Islet precursor cell (in vitro differentiated cells): ENCODE data around the gene GPR26.

Experiments
- DNase-seq: peaks from one replicate; pipeline ENCODE4 v3.0.0-alpha.2; 2018

Gene GPR26

DNA sequence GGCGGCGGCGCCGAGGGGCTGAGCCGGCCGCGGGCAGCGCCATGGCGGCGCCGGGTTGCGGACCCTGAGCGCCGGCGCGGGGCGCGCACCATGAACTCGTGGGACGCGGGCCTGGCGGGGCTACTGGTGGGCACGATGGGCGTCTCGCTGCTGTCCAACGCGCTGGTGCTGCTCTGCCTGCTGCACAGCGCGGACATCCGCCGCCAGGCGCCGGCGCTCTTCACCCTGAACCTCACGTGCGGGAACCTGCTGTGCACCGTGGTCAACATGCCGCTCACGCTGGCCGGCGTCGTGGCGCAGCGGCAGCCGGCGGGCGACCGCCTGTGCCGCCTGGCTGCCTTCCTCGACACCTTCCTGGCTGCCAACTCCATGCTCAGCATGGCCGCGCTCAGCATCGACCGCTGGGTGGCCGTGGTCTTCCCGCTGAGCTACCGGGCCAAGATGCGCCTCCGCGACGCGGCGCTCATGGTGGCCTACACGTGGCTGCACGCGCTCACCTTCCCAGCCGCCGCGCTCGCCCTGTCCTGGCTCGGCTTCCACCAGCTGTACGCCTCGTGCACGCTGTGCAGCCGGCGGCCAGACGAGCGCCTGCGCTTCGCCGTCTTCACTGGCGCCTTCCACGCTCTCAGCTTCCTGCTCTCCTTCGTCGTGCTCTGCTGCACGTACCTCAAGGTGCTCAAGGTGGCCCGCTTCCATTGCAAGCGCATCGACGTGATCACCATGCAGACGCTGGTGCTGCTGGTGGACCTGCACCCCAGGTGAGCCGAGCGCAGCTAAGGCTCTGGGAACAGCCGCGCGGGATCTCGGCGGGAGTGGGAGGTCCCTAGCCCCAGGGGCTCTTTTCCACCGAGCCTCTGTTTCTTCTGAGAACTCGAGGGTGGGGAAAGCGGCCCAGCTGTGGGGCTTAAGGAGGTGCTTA, at the start of gene GPR26:
Gene GPR26, plus strand, starts transcription at position 38 of the 919 bp plus-strand sequence. Its CDS starts 53 bp downstream, at position 91.
- peak; percentile 74 for DNase-seq

DNA sequence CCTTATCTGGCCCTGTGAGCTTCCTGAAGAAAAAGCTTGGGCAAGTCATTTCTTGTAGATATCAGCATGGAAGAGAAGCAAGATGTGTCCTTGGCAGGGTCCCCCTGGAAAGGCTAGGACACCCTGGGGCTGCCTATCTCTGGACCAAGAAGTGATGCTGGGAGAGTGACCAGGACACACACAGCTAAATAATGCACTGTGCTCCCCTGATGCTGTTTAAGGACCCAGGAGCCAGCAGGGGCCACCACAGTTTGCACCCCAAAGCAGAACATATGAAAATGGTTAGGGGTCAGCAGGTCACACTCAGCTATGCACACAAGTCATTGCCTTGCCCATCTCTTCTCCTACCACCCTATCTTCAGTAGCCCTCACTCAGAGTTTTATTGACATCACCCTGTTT, 47.9 kb upstream of the GPR26 start:
- no peak for DNase-seq

DNA sequence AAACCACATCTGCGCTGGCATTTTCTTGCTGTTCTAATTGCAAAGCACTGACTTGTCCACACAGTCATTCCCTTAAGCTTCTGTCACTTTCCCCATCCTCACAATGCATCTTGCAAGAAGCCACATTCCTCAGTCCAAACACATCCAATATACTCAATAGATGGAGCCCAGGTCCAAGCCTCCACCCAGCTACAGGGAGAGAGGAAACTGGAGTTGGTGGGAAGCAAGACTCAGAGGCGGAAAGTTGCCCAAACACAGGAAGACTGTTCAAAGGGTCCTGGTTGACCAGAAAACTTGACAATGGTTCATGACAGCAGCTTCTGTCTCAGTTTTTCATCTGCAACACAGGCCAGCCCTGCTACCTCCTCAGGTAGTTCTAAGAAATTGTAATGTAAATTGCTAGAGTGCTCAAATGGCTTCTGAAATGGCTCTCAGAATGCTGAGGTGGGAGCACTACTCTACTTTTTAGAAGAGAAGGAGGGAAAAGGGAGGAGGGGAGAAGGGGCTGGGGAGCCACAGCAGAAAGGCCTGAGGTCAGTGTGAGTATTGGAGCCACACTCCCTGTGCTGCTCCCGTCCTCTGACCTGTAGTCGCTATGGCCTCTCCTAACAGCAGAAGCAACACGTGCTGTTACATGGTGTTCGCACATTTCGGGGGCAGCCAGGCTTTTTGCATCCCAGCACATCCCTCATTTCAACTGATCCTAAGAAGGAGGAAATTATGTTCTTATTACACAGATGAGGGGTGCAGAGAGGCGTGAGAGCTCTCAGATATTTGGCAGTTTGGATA, 46.9 kb upstream of the GPR26 start:
- no peak for DNase-seq

GRCh38 chr10:123620621-123621020, 45.5 kb upstream of the GPR26 start:
- no peak for DNase-seq

DNA sequence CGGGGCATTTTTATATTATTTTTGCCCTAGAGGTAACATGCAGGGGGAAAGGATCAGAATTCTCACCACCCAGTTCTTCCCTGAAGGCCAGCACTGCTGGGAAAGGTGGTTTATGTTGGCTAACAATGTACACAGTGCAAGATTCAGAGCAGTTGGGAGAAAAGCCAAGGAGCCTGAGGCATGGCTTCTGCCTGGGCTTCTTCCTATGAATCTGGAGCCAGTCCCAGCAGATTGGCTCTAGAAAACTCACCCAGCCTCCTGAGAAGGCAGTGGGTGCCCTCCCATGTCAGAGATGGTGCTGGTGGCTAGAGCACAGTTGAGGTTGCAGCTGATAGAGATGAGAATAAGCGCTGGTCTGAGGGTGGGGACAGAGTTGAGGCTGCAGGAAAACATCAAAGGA, 44.7 kb upstream of the GPR26 start:
- no peak for DNase-seq

DNA sequence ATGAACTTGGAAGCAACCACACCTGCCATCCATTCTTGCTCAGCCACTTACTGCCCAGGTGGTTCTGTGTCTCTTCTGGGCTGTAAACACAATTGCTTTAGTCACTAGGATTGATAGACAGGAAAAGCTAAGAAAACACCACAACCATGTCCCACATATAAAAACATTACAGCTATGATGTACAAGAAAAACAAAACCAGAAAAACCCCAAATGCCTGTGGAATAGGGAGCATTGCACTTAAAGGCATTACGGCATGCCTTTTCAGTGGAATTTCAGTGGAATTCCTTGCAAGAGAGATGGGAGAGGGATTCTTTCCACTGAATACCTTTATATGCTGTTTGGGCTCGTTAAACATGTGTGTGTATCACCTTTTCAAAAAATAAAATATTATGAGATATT, 44.2 kb upstream of the GPR26 start:
- DNase-seq = no peak

DNA sequence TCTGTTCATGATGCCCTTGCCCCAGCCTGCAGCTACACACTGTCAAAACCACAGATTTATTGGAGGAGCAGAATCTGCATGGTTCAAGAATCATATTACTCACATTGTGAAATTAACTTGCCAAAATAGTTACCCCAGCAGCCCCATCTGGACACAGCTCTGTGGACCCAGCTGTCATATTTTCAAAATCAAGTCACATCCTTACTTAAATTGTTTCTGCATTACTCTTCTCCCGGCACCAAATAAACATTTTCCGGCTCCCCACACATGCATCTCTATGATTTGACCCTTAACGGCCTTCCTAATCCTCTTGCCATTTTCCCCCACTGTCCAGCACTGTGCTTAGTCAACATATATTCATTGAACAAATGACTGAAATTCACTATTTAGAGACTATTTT, 43.8 kb upstream of the GPR26 start:
- DNase-seq = no peak

GRCh38 chr10:123624086-123624485, 42.1 kb upstream of the GPR26 start:
- no peak for DNase-seq

- peak; percentile 50 for DNase-seq
Measured at GRCh38 chr10:123633106-123633505, 33.0 kb upstream of the GPR26 start.

GRCh38 chr10:123633636-123634035, 32.5 kb upstream of the GPR26 start:
- peak; percentile 35 for DNase-seq

GRCh38 chr10:123634221-123634620, 31.9 kb upstream of the GPR26 start:
- no peak for DNase-seq

GRCh38 chr10:123635131-123635530, 31.0 kb upstream of the GPR26 start:
- peak; percentile 22 for DNase-seq

GRCh38 chr10:123635745-123636144, 30.4 kb upstream of the GPR26 start:
- DNase-seq = peak; percentile 63

DNA sequence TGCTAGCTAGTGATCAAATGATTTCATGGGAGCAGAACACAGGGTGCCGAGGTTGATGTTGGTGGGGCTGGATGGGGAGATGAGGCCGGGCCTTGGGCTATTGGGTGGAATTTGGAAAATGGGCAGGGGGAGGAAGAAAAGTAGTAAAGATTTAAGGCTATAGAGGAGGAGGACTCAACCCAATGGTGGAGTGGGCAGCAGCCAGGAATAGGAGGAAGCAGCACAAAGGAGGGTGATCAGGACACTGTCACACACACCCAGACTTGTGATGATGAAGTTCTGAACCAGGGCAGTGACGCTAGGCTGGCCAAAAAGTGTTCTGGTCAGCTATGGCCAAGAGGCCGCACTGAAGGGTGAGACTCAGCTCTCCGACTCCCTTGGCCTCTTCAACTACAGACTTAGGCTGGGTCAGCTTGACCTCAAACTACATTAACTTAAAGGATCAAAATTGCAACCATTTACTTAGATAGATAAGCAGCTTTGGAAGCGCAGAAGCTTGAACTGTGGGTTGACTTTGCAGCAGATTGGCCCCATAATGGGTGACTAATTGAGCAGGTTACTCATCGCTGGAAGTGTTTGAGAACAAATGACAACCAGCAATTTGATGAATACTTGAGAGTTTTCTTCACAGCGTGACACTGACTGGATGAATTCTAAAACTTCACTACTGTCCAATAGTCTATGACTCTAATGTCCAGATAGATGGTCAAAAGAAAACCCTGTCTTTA, 29.4 kb upstream of the GPR26 start:
- peak; percentile 61 for DNase-seq

- peak; percentile 66 for DNase-seq
Measured at GRCh38 chr10:123637326-123637880, 28.8 kb upstream of the GPR26 start.

DNA sequence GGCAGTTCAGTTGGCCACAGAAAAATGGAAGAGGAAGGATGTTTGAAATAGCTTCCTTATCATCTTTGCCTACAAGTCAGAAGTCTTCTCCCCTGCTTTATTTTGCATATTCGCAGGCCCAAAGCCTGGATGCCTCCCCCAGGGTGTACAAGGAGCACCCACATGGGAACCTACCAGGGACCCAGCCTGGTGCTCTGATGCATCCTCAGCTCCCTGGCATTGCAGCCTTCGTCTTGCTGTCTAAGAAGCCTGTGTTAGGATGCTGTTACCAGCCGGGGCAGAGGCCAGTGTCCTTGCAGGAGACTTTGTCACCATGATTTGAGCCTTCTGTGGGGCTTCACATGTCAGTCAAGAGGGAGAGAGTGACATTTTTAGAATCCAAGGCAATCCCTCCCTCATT, 27.0 kb upstream of the GPR26 start:
- peak; percentile 45 for DNase-seq

GRCh38 chr10:123640016-123640535, 26.1 kb upstream of the GPR26 start:
- DNase-seq = peak; percentile 92

DNA sequence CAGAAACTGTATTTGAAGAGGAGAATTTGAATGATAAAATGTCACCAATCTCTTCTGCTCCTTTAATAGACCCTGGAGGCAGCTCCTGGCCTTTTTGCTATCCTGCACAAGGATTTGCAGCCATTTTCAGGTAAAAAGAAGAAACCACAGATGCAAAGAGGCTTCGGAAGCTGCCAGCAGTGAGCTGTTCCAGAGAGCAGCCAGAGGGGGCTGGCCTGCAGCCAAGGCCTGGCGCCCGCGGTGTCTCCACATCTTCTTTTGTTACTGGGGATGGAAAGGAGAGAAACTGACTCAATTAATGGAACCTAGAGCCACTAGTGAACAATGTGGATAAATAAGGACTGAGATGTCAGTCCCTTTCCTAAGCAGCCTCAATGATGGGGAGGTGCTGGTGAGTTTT, 23.9 kb upstream of the GPR26 start:
- peak; percentile 67 for DNase-seq

- DNase-seq = peak; percentile 59
Measured at GRCh38 chr10:123642697-123643096, 23.5 kb upstream of the GPR26 start.

- peak; percentile 44 for DNase-seq
Measured at GRCh38 chr10:123643315-123643714, 22.8 kb upstream of the GPR26 start.

- DNase-seq = peak; percentile 32
Measured at GRCh38 chr10:123645016-123645415, 21.1 kb upstream of the GPR26 start.

DNA sequence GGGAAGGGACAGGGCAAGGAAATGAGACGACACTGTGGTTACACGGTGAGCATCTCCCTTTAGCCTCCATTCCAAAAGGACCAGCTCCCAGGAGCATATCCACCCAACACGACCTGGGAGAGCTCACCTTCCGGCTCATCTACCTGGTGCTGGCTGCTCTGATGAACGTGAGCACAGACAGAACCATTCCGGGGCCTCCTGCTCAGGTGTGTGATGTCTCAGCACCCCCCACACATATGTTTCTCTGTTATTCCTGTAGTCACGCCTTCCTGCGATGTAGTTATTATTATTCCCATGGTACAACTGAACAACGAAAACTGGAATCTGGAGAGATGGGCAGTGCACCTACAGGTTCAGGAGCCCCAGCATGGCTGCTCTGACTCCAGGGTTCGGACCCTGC, 20.5 kb upstream of the GPR26 start:
- peak; percentile 33 for DNase-seq

- peak; percentile 48 for DNase-seq
Measured at GRCh38 chr10:123648595-123648994, 17.6 kb upstream of the GPR26 start.
